ENCODE data around the gene PAK3. TPM values are rescaled to one million over a fixed set of nuclear protein-coding genes. Genes with fewer than 3 reads are reported as not detected.

PAK3 gene
- total and polyA plus RNA-seq, 2 of the 4 experiments (the other 2 are of a cell fraction), result 0.22 to 0.36 TPM

DNA sequence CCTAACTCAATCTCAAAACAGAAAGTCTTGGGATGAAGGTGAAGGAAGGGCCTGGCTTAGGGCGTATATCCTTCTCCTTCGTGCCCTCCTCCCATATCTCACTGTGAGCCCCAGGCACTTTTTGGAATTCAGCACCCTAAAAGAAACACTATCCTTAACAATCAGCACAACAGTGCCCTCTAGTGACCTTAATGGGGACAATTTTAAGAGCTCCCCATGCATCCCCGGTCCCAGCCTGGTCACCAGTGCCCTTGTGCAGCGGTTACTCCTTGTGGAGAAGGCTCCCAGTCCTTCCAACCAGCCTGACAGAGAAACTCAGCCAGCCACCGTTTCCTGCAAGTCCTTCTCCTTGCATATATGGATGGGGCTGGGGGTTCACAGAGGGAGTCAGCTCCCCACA, 4.2 kb downstream of the PAK3 start:
- Histone ChIP-seq H3K36me3 (ENCODE audit: control insufficient read depth, insufficient read depth, low read length) (no peaks in the 10 kb centered on the region), H2AK9ac (replicated peaks; ENCODE audit: low read depth, low read length, poor library complexity) (no peak overlapping the region), H2AFZ (replicated peaks; ENCODE audit: low read length, poor library complexity) (no peak overlapping the region), H3K4ac (ENCODE audit: low read depth, low read length) (no peak overlapping the region), H3K4me3 (ENCODE audit: insufficient read depth, low read depth, low read length) (no peak overlapping the region), H3K14ac (replicated peaks; ENCODE audit: low read depth, low read length) (no peak overlapping the region), H3K18ac (ENCODE audit: low read depth, low read length) (no peak overlapping the region), H2BK20ac (ENCODE audit: low read depth, low read length) (no peak overlapping the region), H4K8ac (ENCODE audit: low read depth in 2 of 2, low read length in 2 of 2) (no peak overlapping the region), H3K4me2 (ENCODE audit: low read depth, low read length) (no peak overlapping the region), H2BK120ac (ENCODE audit: low read depth, low read length) (no peak overlapping the region), H3K27me3 (ENCODE audit: control insufficient read depth, insufficient read depth, low read length) (peaks cover 17% of the 10 kb centered on the region), H3K79me1 (ENCODE audit: low read depth in 1 of 2, low read length in 2 of 2) (no peaks in the 10 kb centered on the region), H2BK15ac (ENCODE audit: low read depth, low read length) (no peak overlapping the region), H3K9ac (ENCODE audit: low read depth, low read length) (no peak overlapping the region), H4K20me1 (ENCODE audit: insufficient read depth, low read length) (no peaks in the 10 kb centered on the region; the same call in 1 of the 2 replicates), H3K9me3 (ENCODE audit: control insufficient read depth, insufficient read depth, low read length) (no peaks in the 10 kb centered on the region), H3K56ac (ENCODE audit: extremely low read depth, insufficient read depth, low read length) (no peak overlapping the region), H3K23ac (ENCODE audit: low read depth, low read length) (no peak overlapping the region), H3K4me1 (ENCODE audit: control insufficient read depth, insufficient read depth, low read length) (no peaks in the 10 kb centered on the region), H3K27ac (ENCODE audit: insufficient read depth, low read length) (no peak overlapping the region), H4K5ac (ENCODE audit: low read depth, low read length) (no peak overlapping the region), H3K9me1 (ENCODE audit: insufficient read depth, low read length) (no peaks in the 10 kb centered on the region), H4K91ac (ENCODE audit: insufficient read depth, low read depth, low read length) (no peak overlapping the region), H2BK5ac (ENCODE audit: low read depth, low read length, poor library complexity, severe bottlenecking) (no peak overlapping the region), H2AK5ac (ENCODE audit: low read depth, low read length) (no peak overlapping the region)
- CTCF ChIA-PET, result interaction anchor here (0.5 kb wide), 1 partner anchor 9 kb away, joined by 3 read pairs; no protein-coding TSS in a partner anchor
- no CpG with 5 or more reads among the region's 5 CpGs for WGBS, 2 experiments (ENCODE audit: extremely low coverage in 2 of 2, insufficient read length in 1 of 2)
- BruUV-seq (replicated peaks), result no TSS peak
- intact Hi-C loops (cut with micrococcal nuclease) (loop anchor here (1.0 to 5.0 kb wide), 4 partner anchors 108 to 649 kb away; no protein-coding TSS in a partner anchor), dilution Hi-C loops (cut with HindIII; ENCODE audit: low sequenced_read_pairs, unreplicated experiment) (no loop called here), in situ Hi-C loops (cut with MboI; ENCODE audit: low sequenced_read_pairs) (no loop called here)
- POLR2A ChIA-PET (ENCODE audit: unreplicated experiment), result no interaction called here
- ATAC-seq (ENCODE audit: low read depth) (peak; percentile 48; the same call in 1 of the 2 replicates), DNase-seq (peak; percentile 24)
- TF ChIP-seq SMC3 (IDR thresholded peaks at IDR 0.05; ENCODE audit: low read depth, low read length), result peak; percentile 36; the same call in 1 of the 2 replicates
- no peak for TF ChIP-seq POLR2A (IDR thresholded peaks at IDR 0.05; ENCODE audit: low read depth, low read length)
- TF ChIP-seq MAZ (IDR thresholded peaks at IDR 0.05; ENCODE audit: borderline replicate concordance, low read depth, low read length), result no peak
- peak; percentile 49 for TF ChIP-seq RAD21 (IDR thresholded peaks at IDR 0.05; ENCODE audit: low read length)
- TF ChIP-seq, protein P1, sequence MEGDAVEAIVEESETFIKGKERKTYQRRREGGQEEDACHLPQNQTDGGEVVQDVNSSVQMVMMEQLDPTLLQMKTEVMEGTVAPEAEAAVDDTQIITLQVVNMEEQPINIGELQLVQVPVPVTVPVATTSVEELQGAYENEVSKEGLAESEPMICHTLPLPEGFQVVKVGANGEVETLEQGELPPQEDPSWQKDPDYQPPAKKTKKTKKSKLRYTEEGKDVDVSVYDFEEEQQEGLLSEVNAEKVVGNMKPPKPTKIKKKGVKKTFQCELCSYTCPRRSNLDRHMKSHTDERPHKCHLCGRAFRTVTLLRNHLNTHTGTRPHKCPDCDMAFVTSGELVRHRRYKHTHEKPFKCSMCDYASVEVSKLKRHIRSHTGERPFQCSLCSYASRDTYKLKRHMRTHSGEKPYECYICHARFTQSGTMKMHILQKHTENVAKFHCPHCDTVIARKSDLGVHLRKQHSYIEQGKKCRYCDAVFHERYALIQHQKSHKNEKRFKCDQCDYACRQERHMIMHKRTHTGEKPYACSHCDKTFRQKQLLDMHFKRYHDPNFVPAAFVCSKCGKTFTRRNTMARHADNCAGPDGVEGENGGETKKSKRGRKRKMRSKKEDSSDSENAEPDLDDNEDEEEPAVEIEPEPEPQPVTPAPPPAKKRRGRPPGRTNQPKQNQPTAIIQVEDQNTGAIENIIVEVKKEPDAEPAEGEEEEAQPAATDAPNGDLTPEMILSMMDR (conservative IDR thresholded peaks at IDR 0.05; ENCODE audit: low read depth, low read length), result peak; percentile 50
- TF ChIP-seq, protein P2, sequence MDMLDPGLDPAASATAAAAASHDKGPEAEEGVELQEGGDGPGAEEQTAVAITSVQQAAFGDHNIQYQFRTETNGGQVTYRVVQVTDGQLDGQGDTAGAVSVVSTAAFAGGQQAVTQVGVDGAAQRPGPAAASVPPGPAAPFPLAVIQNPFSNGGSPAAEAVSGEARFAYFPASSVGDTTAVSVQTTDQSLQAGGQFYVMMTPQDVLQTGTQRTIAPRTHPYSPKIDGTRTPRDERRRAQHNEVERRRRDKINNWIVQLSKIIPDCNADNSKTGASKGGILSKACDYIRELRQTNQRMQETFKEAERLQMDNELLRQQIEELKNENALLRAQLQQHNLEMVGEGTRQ (IDR thresholded peaks at IDR 0.05; ENCODE audit: low read depth, low read length), result no peak
